ENCODE data around the gene AFF4. TPM values are rescaled to one million over a fixed set of nuclear protein-coding genes. Genes with fewer than 3 reads are reported as not detected.

Gene AFF4
- total and polyA plus RNA-seq, 2 experiments from 2014 or later = 31.3 to 46.3 TPM

DNA sequence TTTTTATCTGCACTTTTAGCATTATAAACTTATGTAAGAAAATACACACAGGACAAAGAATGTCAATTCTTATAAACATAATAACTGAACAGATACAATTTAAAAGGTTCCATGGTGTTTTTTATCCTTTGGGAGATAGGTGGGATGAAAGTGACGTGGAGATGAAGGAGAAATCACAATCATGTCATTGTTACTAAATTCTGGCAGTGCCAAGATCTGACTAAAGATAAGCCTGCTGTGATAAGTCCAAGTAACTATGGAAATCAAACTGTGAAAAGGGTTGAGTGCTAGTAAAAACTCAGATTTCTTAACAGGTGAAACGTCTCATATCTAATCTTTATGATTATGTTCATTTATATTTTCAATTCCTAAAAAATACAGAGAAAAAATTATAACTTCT is 78.9 kb downstream of the AFF4 start:
- Histone ChIP-seq H3K9me2 (ENCODE audit: insufficient read depth) (no peaks in the 10 kb centered on the region), H3K4me2 (no peak overlapping the region), H3F3A (replicated peaks; ENCODE audit: low read depth) (no peaks in the 10 kb centered on the region), H4K20me1 (replicated peaks; ENCODE audit: insufficient read depth) (peaks cover 4% of the 10 kb centered on the region; the same call in 1 of the 2 replicates), H2AFZ (no peak overlapping the region), H3K36me3 (ENCODE audit: insufficient read depth) (peaks cover 52% of the 10 kb centered on the region), H3K27me3 (ENCODE audit: insufficient read depth) (no peaks in the 10 kb centered on the region), H3K79me2 (replicated peaks; ENCODE audit: insufficient read depth) (no peaks in the 10 kb centered on the region), H3K4me3 (no peak overlapping the region), H3K27ac (ENCODE audit: low read depth) (no peak overlapping the region), H3K4me1 (ENCODE audit: insufficient read depth) (no peaks in the 10 kb centered on the region)
- H3K4me1 Mint-ChIP-seq = no peaks in the 10 kb centered on the region
- ATAC-seq (no peak), DNase-seq (ENCODE audit: low spot score) (no peak)
- peaks cover 66% of the 10 kb centered on the region for H3K36me3 Mint-ChIP-seq (ENCODE audit: low read depth)
- no peak overlapping the region for H3K4me3 Mint-ChIP-seq
- no peak for TF ChIP-seq ZNF331 (CRISPR knock-in tag; IDR thresholded peaks at IDR 0.05; ENCODE audit: low read depth)
- no peaks in the 10 kb centered on the region for H3K9me3 Mint-ChIP-seq
- H3K27ac Mint-ChIP-seq = no peak overlapping the region
- H3K27me3 Mint-ChIP-seq (ENCODE audit: insufficient read depth, low read depth, poor library complexity) = no peaks in the 10 kb centered on the region

DNA sequence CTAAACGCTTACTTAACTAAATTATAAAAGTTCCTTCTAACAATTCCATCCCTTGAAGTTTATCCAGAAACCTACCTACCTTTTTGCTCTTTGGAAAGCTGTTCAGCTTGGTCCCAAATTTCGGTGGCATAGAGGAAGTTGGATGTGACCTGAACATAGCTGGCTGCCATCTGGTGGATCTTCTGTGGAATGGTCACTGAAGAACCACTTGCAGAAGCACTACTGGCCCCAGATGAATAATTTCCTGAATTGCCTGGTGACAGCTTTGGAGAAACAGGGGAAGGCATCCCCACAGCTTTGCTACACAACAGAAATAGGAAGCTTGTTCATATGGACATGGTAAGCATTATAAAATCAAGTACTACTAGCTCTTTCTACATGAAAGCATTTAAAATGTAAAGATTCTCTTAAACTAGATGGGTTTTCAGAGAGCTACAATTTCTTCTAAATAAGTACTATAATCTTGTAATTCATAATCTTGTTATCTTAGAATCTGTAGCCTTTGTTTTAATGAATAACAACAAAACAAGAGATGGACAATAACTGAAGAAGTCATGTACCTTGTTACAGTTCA is 80.1 kb downstream of the AFF4 start:
- peaks cover 4% of the 10 kb centered on the region; the same call in 1 of the 2 replicates for H4K20me1 ChIP-seq (replicated peaks; ENCODE audit: insufficient read depth)
- H2AFZ ChIP-seq = no peak overlapping the region
- no peak overlapping the region for H3K27ac Mint-ChIP-seq
- peaks cover 64% of the 10 kb centered on the region for H3K36me3 Mint-ChIP-seq (ENCODE audit: low read depth)
- no peaks in the 10 kb centered on the region for H3K4me1 Mint-ChIP-seq
- peak; percentile 83 for ATAC-seq
- H3K36me3 ChIP-seq (ENCODE audit: insufficient read depth) = peaks cover 40% of the 10 kb centered on the region
- no peak overlapping the region for H3K4me3 Mint-ChIP-seq
- no peaks in the 10 kb centered on the region for H3K4me1 ChIP-seq (ENCODE audit: insufficient read depth)
- no peaks in the 10 kb centered on the region for H3K27me3 Mint-ChIP-seq (ENCODE audit: insufficient read depth, low read depth, poor library complexity)
- H3K79me2 ChIP-seq (replicated peaks; ENCODE audit: insufficient read depth) = no peaks in the 10 kb centered on the region
- no peaks in the 10 kb centered on the region for H3K9me2 ChIP-seq (ENCODE audit: insufficient read depth)
- H3K4me3 ChIP-seq = no peak overlapping the region
- no peak for TF ChIP-seq EZH2 (IDR thresholded peaks at IDR 0.05; ENCODE audit: low read depth, unreplicated experiment)
- TF ChIP-seq, protein P1, sequence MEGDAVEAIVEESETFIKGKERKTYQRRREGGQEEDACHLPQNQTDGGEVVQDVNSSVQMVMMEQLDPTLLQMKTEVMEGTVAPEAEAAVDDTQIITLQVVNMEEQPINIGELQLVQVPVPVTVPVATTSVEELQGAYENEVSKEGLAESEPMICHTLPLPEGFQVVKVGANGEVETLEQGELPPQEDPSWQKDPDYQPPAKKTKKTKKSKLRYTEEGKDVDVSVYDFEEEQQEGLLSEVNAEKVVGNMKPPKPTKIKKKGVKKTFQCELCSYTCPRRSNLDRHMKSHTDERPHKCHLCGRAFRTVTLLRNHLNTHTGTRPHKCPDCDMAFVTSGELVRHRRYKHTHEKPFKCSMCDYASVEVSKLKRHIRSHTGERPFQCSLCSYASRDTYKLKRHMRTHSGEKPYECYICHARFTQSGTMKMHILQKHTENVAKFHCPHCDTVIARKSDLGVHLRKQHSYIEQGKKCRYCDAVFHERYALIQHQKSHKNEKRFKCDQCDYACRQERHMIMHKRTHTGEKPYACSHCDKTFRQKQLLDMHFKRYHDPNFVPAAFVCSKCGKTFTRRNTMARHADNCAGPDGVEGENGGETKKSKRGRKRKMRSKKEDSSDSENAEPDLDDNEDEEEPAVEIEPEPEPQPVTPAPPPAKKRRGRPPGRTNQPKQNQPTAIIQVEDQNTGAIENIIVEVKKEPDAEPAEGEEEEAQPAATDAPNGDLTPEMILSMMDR (conservative IDR thresholded peaks at IDR 0.05; ENCODE audit: low read depth in 2 of 2) = peak; percentile 60 to 73
- no peak overlapping the region for H3K4me2 ChIP-seq
- no peaks in the 10 kb centered on the region for H3K27me3 ChIP-seq (ENCODE audit: insufficient read depth)
- DNase-seq (ENCODE audit: low spot score) = peak; percentile 67
- H3K27ac ChIP-seq (ENCODE audit: low read depth) = no peak overlapping the region
- H3K9me3 Mint-ChIP-seq = no peaks in the 10 kb centered on the region
- H3F3A ChIP-seq (replicated peaks; ENCODE audit: low read depth) = no peaks in the 10 kb centered on the region

DNA sequence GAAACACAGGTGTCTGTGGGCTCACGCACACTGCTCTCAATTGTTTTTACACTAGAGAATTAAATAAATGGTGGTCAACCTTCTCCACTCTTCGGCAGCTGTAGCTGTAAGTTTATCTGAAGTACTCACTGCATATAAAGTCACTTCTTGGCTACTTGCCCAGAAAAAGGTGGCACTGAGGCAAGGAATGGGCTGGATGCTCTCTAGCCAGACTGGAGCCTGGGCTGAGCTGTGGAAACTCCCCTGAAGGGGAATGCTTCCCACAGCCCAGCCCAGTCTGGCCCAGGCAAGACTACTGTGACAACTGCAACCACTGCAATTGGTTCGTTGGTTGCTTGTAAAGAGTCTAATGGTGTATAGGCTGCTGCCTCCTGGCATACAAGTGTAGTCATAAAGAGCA is 85.5 kb downstream of the AFF4 start:
- H3K27me3 Mint-ChIP-seq (ENCODE audit: insufficient read depth, low read depth, poor library complexity) = peaks cover 1% of the 10 kb centered on the region
- Histone ChIP-seq H3K79me2 (replicated peaks; ENCODE audit: insufficient read depth) (no peaks in the 10 kb centered on the region), H3K36me3 (ENCODE audit: insufficient read depth) (peaks cover 13% of the 10 kb centered on the region; the same call in 1 of the 2 replicates), H3K27me3 (ENCODE audit: insufficient read depth) (no peaks in the 10 kb centered on the region), H3K4me2 (no peak overlapping the region), H3K27ac (ENCODE audit: low read depth) (no peak overlapping the region), H4K20me1 (replicated peaks; ENCODE audit: insufficient read depth) (peaks cover 4% of the 10 kb centered on the region; the same call in 1 of the 2 replicates), H3K4me3 (no peak overlapping the region), H2AFZ (no peak overlapping the region), H3F3A (replicated peaks; ENCODE audit: low read depth) (no peaks in the 10 kb centered on the region), H3K9me2 (ENCODE audit: insufficient read depth) (no peaks in the 10 kb centered on the region), H3K4me1 (ENCODE audit: insufficient read depth) (no peaks in the 10 kb centered on the region)
- H3K9me3 Mint-ChIP-seq = no peaks in the 10 kb centered on the region
- DNase-seq (ENCODE audit: low spot score) (no peak), ATAC-seq (no peak)
- H3K4me3 Mint-ChIP-seq = no peak overlapping the region
- H3K27ac Mint-ChIP-seq = no peak overlapping the region
- H3K36me3 Mint-ChIP-seq (ENCODE audit: low read depth) = peaks cover 30% of the 10 kb centered on the region; the same call in 2 of the 3 replicates
- no peaks in the 10 kb centered on the region for H3K4me1 Mint-ChIP-seq
- TF ChIP-seq, protein P2, sequence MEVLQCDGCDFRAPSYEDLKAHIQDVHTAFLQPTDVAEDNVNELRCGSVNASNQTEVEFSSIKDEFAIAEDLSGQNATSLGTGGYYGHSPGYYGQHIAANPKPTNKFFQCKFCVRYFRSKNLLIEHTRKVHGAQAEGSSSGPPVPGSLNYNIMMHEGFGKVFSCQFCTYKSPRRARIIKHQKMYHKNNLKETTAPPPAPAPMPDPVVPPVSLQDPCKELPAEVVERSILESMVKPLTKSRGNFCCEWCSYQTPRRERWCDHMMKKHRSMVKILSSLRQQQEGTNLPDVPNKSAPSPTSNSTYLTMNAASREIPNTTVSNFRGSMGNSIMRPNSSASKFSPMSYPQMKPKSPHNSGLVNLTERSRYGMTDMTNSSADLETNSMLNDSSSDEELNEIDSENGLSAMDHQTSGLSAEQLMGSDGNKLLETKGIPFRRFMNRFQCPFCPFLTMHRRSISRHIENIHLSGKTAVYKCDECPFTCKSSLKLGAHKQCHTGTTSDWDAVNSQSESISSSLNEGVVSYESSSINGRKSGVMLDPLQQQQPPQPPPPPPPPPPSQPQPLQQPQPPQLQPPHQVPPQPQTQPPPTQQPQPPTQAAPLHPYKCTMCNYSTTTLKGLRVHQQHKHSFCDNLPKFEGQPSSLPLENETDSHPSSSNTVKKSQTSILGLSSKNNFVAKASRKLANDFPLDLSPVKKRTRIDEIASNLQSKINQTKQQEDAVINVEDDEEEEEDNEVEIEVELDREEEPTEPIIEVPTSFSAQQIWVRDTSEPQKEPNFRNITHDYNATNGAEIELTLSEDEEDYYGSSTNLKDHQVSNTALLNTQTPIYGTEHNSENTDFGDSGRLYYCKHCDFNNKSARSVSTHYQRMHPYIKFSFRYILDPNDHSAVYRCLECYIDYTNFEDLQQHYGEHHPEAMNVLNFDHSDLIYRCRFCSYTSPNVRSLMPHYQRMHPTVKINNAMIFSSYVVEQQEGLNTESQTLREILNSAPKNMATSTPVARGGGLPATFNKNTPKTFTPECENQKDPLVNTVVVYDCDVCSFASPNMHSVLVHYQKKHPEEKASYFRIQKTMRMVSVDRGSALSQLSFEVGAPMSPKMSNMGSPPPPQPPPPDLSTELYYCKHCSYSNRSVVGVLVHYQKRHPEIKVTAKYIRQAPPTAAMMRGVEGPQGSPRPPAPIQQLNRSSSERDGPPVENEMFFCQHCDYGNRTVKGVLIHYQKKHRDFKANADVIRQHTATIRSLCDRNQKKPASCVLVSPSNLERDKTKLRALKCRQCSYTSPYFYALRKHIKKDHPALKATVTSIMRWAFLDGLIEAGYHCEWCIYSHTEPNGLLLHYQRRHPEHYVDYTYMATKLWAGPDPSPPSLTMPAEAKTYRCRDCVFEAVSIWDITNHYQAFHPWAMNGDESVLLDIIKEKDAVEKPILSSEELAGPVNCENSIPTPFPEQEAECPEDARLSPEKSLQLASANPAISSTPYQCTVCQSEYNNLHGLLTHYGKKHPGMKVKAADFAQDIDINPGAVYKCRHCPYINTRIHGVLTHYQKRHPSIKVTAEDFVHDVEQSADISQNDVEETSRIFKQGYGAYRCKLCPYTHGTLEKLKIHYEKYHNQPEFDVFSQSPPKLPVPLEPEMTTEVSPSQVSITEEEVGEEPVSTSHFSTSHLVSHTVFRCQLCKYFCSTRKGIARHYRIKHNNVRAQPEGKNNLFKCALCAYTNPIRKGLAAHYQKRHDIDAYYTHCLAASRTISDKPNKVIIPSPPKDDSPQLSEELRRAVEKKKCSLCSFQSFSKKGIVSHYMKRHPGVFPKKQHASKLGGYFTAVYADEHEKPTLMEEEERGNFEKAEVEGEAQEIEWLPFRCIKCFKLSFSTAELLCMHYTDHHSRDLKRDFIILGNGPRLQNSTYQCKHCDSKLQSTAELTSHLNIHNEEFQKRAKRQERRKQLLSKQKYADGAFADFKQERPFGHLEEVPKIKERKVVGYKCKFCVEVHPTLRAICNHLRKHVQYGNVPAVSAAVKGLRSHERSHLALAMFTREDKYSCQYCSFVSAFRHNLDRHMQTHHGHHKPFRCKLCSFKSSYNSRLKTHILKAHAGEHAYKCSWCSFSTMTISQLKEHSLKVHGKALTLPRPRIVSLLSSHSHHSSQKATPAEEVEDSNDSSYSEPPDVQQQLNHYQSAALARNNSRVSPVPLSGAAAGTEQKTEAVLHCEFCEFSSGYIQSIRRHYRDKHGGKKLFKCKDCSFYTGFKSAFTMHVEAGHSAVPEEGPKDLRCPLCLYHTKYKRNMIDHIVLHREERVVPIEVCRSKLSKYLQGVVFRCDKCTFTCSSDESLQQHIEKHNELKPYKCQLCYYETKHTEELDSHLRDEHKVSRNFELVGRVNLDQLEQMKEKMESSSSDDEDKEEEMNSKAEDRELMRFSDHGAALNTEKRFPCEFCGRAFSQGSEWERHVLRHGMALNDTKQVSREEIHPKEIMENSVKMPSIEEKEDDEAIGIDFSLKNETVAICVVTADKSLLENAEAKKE (CRISPR knock-in tag; IDR thresholded peaks at IDR 0.05) = no peak
- no peak for TF ChIP-seq ZNF114 (CRISPR knock-in tag; IDR thresholded peaks at IDR 0.05)
- TF ChIP-seq EZH2phosphoT487 (IDR thresholded peaks at IDR 0.05; ENCODE audit: unreplicated experiment) = no peak
- no peak for TF ChIP-seq POLR2AphosphoS5 (IDR thresholded peaks at IDR 0.05; ENCODE audit: low read depth)
- TF ChIP-seq, protein P3, sequence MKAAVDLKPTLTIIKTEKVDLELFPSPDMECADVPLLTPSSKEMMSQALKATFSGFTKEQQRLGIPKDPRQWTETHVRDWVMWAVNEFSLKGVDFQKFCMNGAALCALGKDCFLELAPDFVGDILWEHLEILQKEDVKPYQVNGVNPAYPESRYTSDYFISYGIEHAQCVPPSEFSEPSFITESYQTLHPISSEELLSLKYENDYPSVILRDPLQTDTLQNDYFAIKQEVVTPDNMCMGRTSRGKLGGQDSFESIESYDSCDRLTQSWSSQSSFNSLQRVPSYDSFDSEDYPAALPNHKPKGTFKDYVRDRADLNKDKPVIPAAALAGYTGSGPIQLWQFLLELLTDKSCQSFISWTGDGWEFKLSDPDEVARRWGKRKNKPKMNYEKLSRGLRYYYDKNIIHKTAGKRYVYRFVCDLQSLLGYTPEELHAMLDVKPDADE (IDR thresholded peaks at IDR 0.05) = no peak

Measured in GM23338 (cell line).